HL-60 (cell line): ENCODE data around the gene SERPINA1.
"Not testable (repeated sequence)": the region's sequence is repeated elsewhere in the genome, so short reads cannot be mapped to it uniquely, and the experiment has no call there.

Experiments
- DNase-seq, 2 experiments: peaks; one replicate each; pipeline ENCODE4 v3.0.0-alpha.2; 2010 to 2020; ENCODE audit warnings: low read depth in 1 of 2, low spot score in 1 of 2
- H3K27ac ChIP-seq: fragments of 250-450 bp; sonication (Bioruptor Pico); replicated peaks from 2 replicates; pipeline ENCODE4 v1.5.1; 2020; ENCODE audit warnings: mild to moderate bottlenecking, moderate library complexity
- H3K27me3 ChIP-seq: fragments of 250-450 bp; sonication (Bioruptor Pico); 2 replicates; pipeline ENCODE4 v1.5.1; 2021; ENCODE audit warnings: mild to moderate bottlenecking, moderate library complexity; ENCODE audit not compliant: insufficient read depth, poor library complexity, severe bottlenecking
- H3K4me3 ChIP-seq: replicated peaks from 2 replicates; pipeline ENCODE4 v1.5.1; 2011; ENCODE audit warnings: mild to moderate bottlenecking, control low read depth, low read length; ENCODE audit not compliant: insufficient read depth
- CTCF ChIP-seq: IDR thresholded peaks from one replicate; pipeline ENCODE4 v1.5.1; 2011; ENCODE audit warnings: low read length, control low read depth, inconsistent platforms; ENCODE audit not compliant: insufficient read depth
- GABPA ChIP-seq: IDR thresholded peaks from 2 replicates; pipeline ENCODE4 v1.6.1; 2012; ENCODE audit warnings: low read depth
- POLR2AphosphoS5 ChIP-seq: IDR thresholded peaks from 2 replicates; pipeline ENCODE4 v1.6.1; 2012; ENCODE audit warnings: low read depth
- REST ChIP-seq: IDR thresholded peaks from 2 replicates; pipeline ENCODE4 v1.6.1; 2012; ENCODE audit warnings: low read depth; ENCODE audit not compliant: insufficient replicate concordance
- SPI1 ChIP-seq: IDR thresholded peaks from 2 replicates; pipeline ENCODE4 v1.6.1; 2012; ENCODE audit warnings: low read depth, mild to moderate bottlenecking, borderline replicate concordance

The SERPINA1 gene

GRCh38 chr14:94370524-94370910, 17.9 kb downstream of the SERPINA1 start:
- no peak for DNase-seq
- no peak overlapping the region for H3K27ac ChIP-seq
- TF ChIP-seq POLR2AphosphoS5 (no peak), CTCF (no peak), REST (no peak), GABPA (no peak), SPI1 (no peak)
- no peak overlapping the region for H3K4me3 ChIP-seq
- no peaks in the 10 kb centered on the region for H3K27me3 ChIP-seq

- DNase-seq, H3K27me3 ChIP-seq, H3K27ac ChIP-seq, H3K4me3 ChIP-seq: not testable (repeated sequence)
Observed at GRCh38 chr14:94369766-94370523, 18.5 kb downstream of the SERPINA1 start.

- no peak overlapping the region for H3K4me3 ChIP-seq
- no peaks in the 10 kb centered on the region for H3K27me3 ChIP-seq
- no peak for TF ChIP-seq REST
- no peak for TF ChIP-seq POLR2AphosphoS5
- TF ChIP-seq CTCF, result no peak
- TF ChIP-seq SPI1, result no peak
- TF ChIP-seq GABPA, result no peak
- no peak overlapping the region for H3K27ac ChIP-seq
- DNase-seq, result no peak
Observed at GRCh38 chr14:94368956-94369355, 19.4 kb downstream of the SERPINA1 start.

DNA sequence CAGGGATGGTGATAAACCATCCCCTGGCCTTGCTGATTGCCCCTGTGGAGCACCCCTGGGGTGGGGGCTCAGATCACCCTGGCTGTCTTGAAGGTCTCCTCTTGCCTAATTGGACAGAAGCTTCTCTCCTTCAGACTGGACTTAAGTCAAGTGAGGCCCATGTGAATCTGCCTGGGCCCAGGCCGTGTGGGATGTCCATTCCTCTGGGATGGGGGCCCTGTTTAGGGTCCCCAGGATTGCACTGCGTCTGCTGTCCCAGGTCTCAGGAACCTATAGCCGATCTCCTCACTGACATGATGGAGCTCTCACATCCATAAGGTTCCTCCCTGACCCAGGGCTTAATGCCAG, 20.2 kb downstream of the SERPINA1 start:
- Histone ChIP-seq H3K4me3 (no peak overlapping the region), H3K27me3 (no peaks in the 10 kb centered on the region), H3K27ac (no peak overlapping the region)
- TF ChIP-seq REST (no peak), GABPA (no peak), SPI1 (no peak)
- no peak for DNase-seq
